K562 (cell line): ENCODE measurements around the gene SEC22A. TPM values are rescaled to one million over a fixed set of nuclear protein-coding genes. Genes with fewer than 3 reads are reported as not detected.

Experiments used
- ATAC-seq: fragments of 200-7000 bp; cut with Tn5 transposase; 3 replicates; pipeline ENCODE4 v1.9.1; 2020; ENCODE audit warnings: moderate library complexity
- BruUV-seq: library from RNA; stranded (reverse); fragments of 400-500 nt; replicated peaks from 2 replicates; lab custom pipeline; 2021; lab: Mats Ljungman, UMichigan
- CTCF ChIA-PET: fragments of 300-600 bp; formaldehyde crosslinking; extraction: SDS; loops from one replicate; lab custom pipeline; 2021; ENCODE audit warnings: low intra/inter-chr PET ratio; lab: Yijun Ruan, JAX
- POLR2A ChIA-PET: fragments of 300-600, 350-650 bp; sonication (Branson Sonifier 250); formaldehyde crosslinking; extraction: SDS; loops from one replicate; lab custom pipeline; 2021; ENCODE audit warnings: antibody characterized with exemption, inconsistent platforms; lab: Yijun Ruan, JAX
- DNase-seq, 4 experiments: peaks; one replicate each; pipeline versions ENCODE4 v3.0.0 to v3.0.0-alpha.2; 2011 to 2018; ENCODE audit warnings: low spot score in 3 of 4, mixed read lengths in 3 of 4; ENCODE audit errors: extremely low read depth in 1 of 4
- FAIRE-seq: peaks from 2 replicates; lab custom pipeline; 2011; peaks lifted over from hg19 to GRCh38; lab: Jason Lieb, UNC
- H2AFZ ChIP-seq: 2 replicates; pipeline ENCODE4 v1.6.0; 2011; ENCODE audit warnings: low read depth, low read length, control low read depth, inconsistent platforms
- H3K27ac ChIP-seq: fragments of 200-600 bp; 3 replicates; pipeline ENCODE4 v1.8.0; 2011; ENCODE audit warnings: low read depth, mild to moderate bottlenecking, control low read depth, inconsistent platforms, low read length, moderate library complexity, mixed read lengths; ENCODE audit errors: extremely low read depth
- H3K27me3 ChIP-seq, 2 experiments: fragments of 300-600 bp in 1 of 2; 2 replicates in 1 of 2; 3 replicates in 1 of 2; pipeline versions ENCODE4 v1.6.0 to v1.8.0; 2011; ENCODE audit warnings: inconsistent platforms in 2 of 2, low read length in 2 of 2, mild to moderate bottlenecking in 1 of 2, mixed read lengths in 1 of 2, moderate library complexity in 1 of 2; ENCODE audit not compliant: control insufficient read depth in 2 of 2, insufficient read depth in 2 of 2
- H3K36me3 ChIP-seq: fragments of 300-600 bp; 3 replicates; pipeline ENCODE4 v1.8.0; 2011; ENCODE audit warnings: mild to moderate bottlenecking, low read length, inconsistent platforms; ENCODE audit not compliant: control insufficient read depth, insufficient read depth
- H3K4me1 ChIP-seq, 2 experiments: fragments of 200-600 bp in 1 of 2; replicated peaks in 1 of 2; 2 replicates in 1 of 2; 3 replicates in 1 of 2; pipeline versions ENCODE4 v1.5.1 to v1.8.0; 2011; ENCODE audit warnings: inconsistent platforms in 2 of 2, low read length in 2 of 2, mild to moderate bottlenecking in 1 of 2, mixed read lengths in 1 of 2, moderate library complexity in 1 of 2; ENCODE audit not compliant: control insufficient read depth in 2 of 2, insufficient read depth in 2 of 2
- H3K4me2 ChIP-seq: 2 replicates; pipeline ENCODE4 v1.6.1; 2011; ENCODE audit warnings: low read length, control low read depth, inconsistent platforms, mixed read lengths; ENCODE audit not compliant: insufficient read depth
- H3K4me3 ChIP-seq: fragments of 200-600 bp; sonication (generic), shearing (Covaris generic); 2 replicates; pipeline ENCODE4 v1.5.1; 2016; ENCODE audit warnings: control low read depth, inconsistent platforms
- H3K79me2 ChIP-seq: fragments of 200-600 bp; 3 replicates; pipeline ENCODE4 v1.8.0; 2011; ENCODE audit warnings: low read length, inconsistent platforms; ENCODE audit not compliant: control insufficient read depth, insufficient read depth
- H3K9ac ChIP-seq, 2 experiments: 2 replicates each; pipeline versions ENCODE4 v1.6.0 to v1.6.1; 2011; ENCODE audit warnings: low read depth in 2 of 2, low read length in 2 of 2, control low read depth in 1 of 2, inconsistent platforms in 1 of 2, mild to moderate bottlenecking in 1 of 2, mixed read lengths in 1 of 2; ENCODE audit not compliant: insufficient read depth in 1 of 2
- H3K9me1 ChIP-seq: one replicate; pipeline ENCODE4 v1.6.0; 2011; ENCODE audit warnings: inconsistent platforms, mild to moderate bottlenecking, low read length, moderate library complexity; ENCODE audit not compliant: control insufficient read depth, insufficient read depth
- H3K9me3 ChIP-seq: replicated peaks from 2 replicates; pipeline ENCODE4 v1.5.1; 2011; ENCODE audit warnings: low read depth, low read length, inconsistent platforms; ENCODE audit not compliant: control insufficient read depth, insufficient read depth
- H4K20me1 ChIP-seq: replicated peaks from 2 replicates; pipeline ENCODE4 v1.6.1; 2011; ENCODE audit warnings: low read length, inconsistent platforms, mixed read lengths; ENCODE audit not compliant: control insufficient read depth, insufficient read depth
- CCNT2 ChIP-seq: IDR thresholded peaks from 2 replicates; pipeline ENCODE4 v1.6.1; 2011; ENCODE audit warnings: borderline replicate concordance, low read depth, mild to moderate bottlenecking, moderate library complexity, mixed read lengths, low read length; ENCODE audit not compliant: insufficient read length; ENCODE audit errors: extremely low read depth
- CLOCK ChIP-seq: fragments of 250-450 bp; sonication (Bioruptor Pico); IDR thresholded peaks from 2 replicates; pipeline ENCODE4 v1.4.0; 2020; ENCODE audit warnings: mild to moderate bottlenecking, moderate library complexity, borderline replicate concordance
- HIVEP1 ChIP-seq: fragments of 250-450 bp; sonication (Bioruptor Pico); IDR thresholded peaks from 2 replicates; pipeline ENCODE4 v1.4.0; 2020; ENCODE audit warnings: mild to moderate bottlenecking
- HNRNPK ChIP-seq: fragments of 200-400 bp; formaldehyde crosslinking; IDR thresholded peaks from one replicate; pipeline ENCODE4 v1.6.1; 2018; ENCODE audit warnings: mild to moderate bottlenecking, low read depth, low read length; ENCODE audit not compliant: poor library complexity, severe bottlenecking
- ILF3 ChIP-seq: fragments of 450-650 bp; IDR thresholded peaks from 2 replicates; pipeline ENCODE4 v1.6.1; 2018; ENCODE audit warnings: antibody characterized with exemption, mild to moderate bottlenecking, moderate library complexity, borderline replicate concordance
- MBD2 ChIP-seq: sonication (generic); IDR thresholded peaks from 2 replicates; pipeline ENCODE4 v1.6.1; 2016; ENCODE audit warnings: low read depth, borderline replicate concordance
- NCOA1 ChIP-seq: fragments of 450-650 bp; IDR thresholded peaks from 2 replicates; pipeline ENCODE4 v1.6.1; 2016; ENCODE audit warnings: low read depth
- PHF21A ChIP-seq: fragments of 450-650 bp; IDR thresholded peaks from 2 replicates; pipeline ENCODE4 v1.6.1; 2017; ENCODE audit warnings: low read depth, borderline replicate concordance
- RERE ChIP-seq: sonication (generic); formaldehyde crosslinking; IDR thresholded peaks from 2 replicates; pipeline ENCODE4 v1.8.0; 2023; ENCODE audit warnings: missing genetic modification reagents, mild to moderate bottlenecking, borderline replicate concordance
- SRSF1 ChIP-seq: fragments of 200-400 bp; formaldehyde crosslinking; IDR thresholded peaks from 2 replicates; pipeline ENCODE4 v1.6.1; 2017; ENCODE audit warnings: mild to moderate bottlenecking, low read depth, low read length, moderate library complexity
- ZNF197 ChIP-seq: fragments of 200-800 bp; sonication (Bioruptor generic); IDR thresholded peaks from 2 replicates; pipeline ENCODE4 v1.6.1; 2016; ENCODE audit warnings: low read depth, missing genetic modification characterization, missing compliant biosample characterization
- WGBS: fragments of 100-300 bp; shearing (Covaris generic); methylation state at CpG from one replicate; pipeline ENCODE4 v1.1.6; 2016; ENCODE audit warnings: low coverage, mixed read lengths; ENCODE audit not compliant: insufficient coverage; ENCODE audit errors: missing lambda C conversion rate; 5-methylcytosine and 5-hydroxymethylcytosine counted together
- in situ Hi-C: fragments of 300-500 bp; cut with MboI; formaldehyde crosslinking; loops from 4 replicates; pipeline ENCODE4 v1.15.0; 2018; ENCODE audit warnings: inconsistent platforms, mixed read lengths
- intact Hi-C: fragments of 100-400 bp; cut with micrococcal nuclease; formaldehyde crosslinking; loops from 2 replicates; pipeline ENCODE4 v1.14.2; 2022
- polyA plus RNA-seq, 8 experiments: library from polyadenylated mRNA; depleted of rRNA in 4 of 8; stranded (reverse) in 5 of 8; unstranded in 3 of 8; fragments of >200 nt; fragmentation: Nextera tagmentation in 2 of 8; fragmentation: Illumina TruSeq in 1 of 8; extraction: Ambion mirVana in 2 of 8; extraction: Trizol in 1 of 8; gene quantifications; 2 replicates each; pipeline versions ENCODE4 v1.2.1 to v1.2.3, GENCODE V29; 2011 to 2014; ENCODE audit warnings: inconsistent platforms in 1 of 8, missing spikeins in 1 of 8
- total RNA-seq, 7 experiments: library from RNA; depleted of rRNA in 6 of 7; stranded (reverse); fragments of >200 nt in 6 of 7; fragmentation: Illumina TruSeq in 2 of 7; extraction: Trizol in 2 of 7; gene quantifications; 2 replicates each; pipeline versions ENCODE4 v1.2.1 to v1.2.3, GENCODE V29; 2011 to 2021; ENCODE audit warnings: low replicate concordance in 1 of 7
- TF ChIP-seq, protein P1 (sequence below): sonication (generic); formaldehyde crosslinking; IDR thresholded peaks from 2 replicates; pipeline ENCODE4 v1.8.1; 2022; ENCODE audit warnings: missing genetic modification reagents

The SEC22A gene
- total and polyA plus RNA-seq, 9 of the 15 experiments (the other 6 are each of a cell fraction or from before 2014, with no cell fraction given), result 7.9 to 44.5 (median 20.5) TPM

DNA sequence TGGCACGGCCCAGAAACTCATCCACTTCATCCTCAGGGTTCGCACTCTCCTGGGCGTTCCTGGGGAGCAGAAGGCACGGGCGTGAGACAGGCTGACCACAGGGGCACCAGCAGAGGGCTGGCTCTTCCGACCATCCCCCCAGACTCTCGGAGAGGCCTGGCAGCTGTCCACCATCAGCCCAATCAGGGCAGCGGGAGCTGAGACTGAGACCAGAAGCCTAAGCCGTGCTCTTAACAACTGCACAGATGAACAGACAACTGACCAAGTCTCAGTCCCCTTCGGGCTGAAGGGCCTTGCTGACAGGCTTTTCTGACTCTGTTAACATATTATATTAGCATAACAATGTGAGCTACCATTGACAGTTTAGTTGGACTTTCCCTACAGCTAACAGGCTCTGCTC lies 118.0 kb downstream of the SEC22A start:
- no peaks in the 10 kb centered on the region for H3K9me1 ChIP-seq
- intact Hi-C loops, result no loop called here
- no peak for TF ChIP-seq RERE
- no peak for TF ChIP-seq HNRNPK
- TF ChIP-seq CCNT2, result no peak
- TF ChIP-seq ZNF197 (CRISPR knock-in tag), result no peak
- no peak for TF ChIP-seq NCOA1
- TF ChIP-seq HIVEP1 (CRISPR knock-in tag), result no peak
- TF ChIP-seq SRSF1, result no peak
- TF ChIP-seq PHF21A, result no peak
- TF ChIP-seq CLOCK (CRISPR knock-in tag), result no peak
- TF ChIP-seq MBD2, result no peak
- TF ChIP-seq ILF3, result no peak
- TF ChIP-seq, protein P1, sequence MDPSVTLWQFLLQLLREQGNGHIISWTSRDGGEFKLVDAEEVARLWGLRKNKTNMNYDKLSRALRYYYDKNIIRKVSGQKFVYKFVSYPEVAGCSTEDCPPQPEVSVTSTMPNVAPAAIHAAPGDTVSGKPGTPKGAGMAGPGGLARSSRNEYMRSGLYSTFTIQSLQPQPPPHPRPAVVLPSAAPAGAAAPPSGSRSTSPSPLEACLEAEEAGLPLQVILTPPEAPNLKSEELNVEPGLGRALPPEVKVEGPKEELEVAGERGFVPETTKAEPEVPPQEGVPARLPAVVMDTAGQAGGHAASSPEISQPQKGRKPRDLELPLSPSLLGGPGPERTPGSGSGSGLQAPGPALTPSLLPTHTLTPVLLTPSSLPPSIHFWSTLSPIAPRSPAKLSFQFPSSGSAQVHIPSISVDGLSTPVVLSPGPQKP (CRISPR knock-in tag), result no peak

More for the DNA sequence above, 118.0 kb downstream of the SEC22A start:
- CTCF ChIA-PET, result no interaction called here
- no peak overlapping the region for H2AFZ ChIP-seq
- no peaks in the 10 kb centered on the region for H3K36me3 ChIP-seq
- no TSS peak for BruUV-seq
- H4K20me1 ChIP-seq, result 0 out of 2 replicates have a peak, but pooled peaks cover 6% of the 10 kb centered on the region
- no peaks in the 10 kb centered on the region for H3K9me3 ChIP-seq
- no peak for ATAC-seq
- H3K4me3 ChIP-seq, result no peak overlapping the region
- no peaks in the 10 kb centered on the region for H3K79me2 ChIP-seq
- in situ Hi-C loops, result no loop called here
- H3K4me2 ChIP-seq, result no peak overlapping the region
- no peaks in the 10 kb centered on the region for H3K4me1 ChIP-seq
- peaks cover 10 to 69% of the 10 kb centered on the region in 2 experiments for H3K27me3 ChIP-seq
- POLR2A ChIA-PET, result no interaction called here
- under 1% methylated on average over 10 of the region's 10 CpGs for WGBS
- no peak overlapping the region; a peak in 1 of 4 replicates for H3K9ac ChIP-seq
- no peak for DNase-seq
- FAIRE-seq, result no peak
- no peak overlapping the region for H3K27ac ChIP-seq
